Kidney epithelial cell (primary cell): ENCODE results near the gene TMEM108. TPM values are rescaled to one million over a fixed set of nuclear protein-coding genes. Genes with fewer than 3 reads are reported as not detected.

Source experiments
- DNase-seq: peaks from one replicate; pipeline ENCODE4 v3.0.0-alpha.2; 2010; ENCODE audit warnings: low read depth
- H3K27me3 ChIP-seq: 2 replicates; pipeline ENCODE4 v1.6.0; 2011; ENCODE audit warnings: low read length; ENCODE audit not compliant: control insufficient read depth, insufficient read depth
- H3K36me3 ChIP-seq: 2 replicates; pipeline ENCODE4 v1.5.1; 2011; ENCODE audit warnings: low read length; ENCODE audit not compliant: control insufficient read depth, insufficient read depth
- H3K4me3 ChIP-seq: 2 replicates; pipeline ENCODE4 v1.5.1; 2011; ENCODE audit warnings: low read depth, mild to moderate bottlenecking, control low read depth, low read length
- total RNA-seq: library from RNA; depleted of rRNA; stranded (reverse); fragments of >200 nt; gene quantifications from 2 replicates; pipeline ENCODE4 v1.2.3, GENCODE V29; 2015
- TF ChIP-seq, protein P1 (sequence below): IDR thresholded peaks from 2 replicates; pipeline ENCODE4 v1.5.1; 2011; ENCODE audit warnings: mild to moderate bottlenecking, moderate library complexity, low read length, control low read depth, inconsistent platforms; ENCODE audit not compliant: insufficient read depth, poor library complexity, severe bottlenecking

Gene TMEM108
- total RNA-seq, 1 donor from 2014 or later, result 4.4 TPM

DNA sequence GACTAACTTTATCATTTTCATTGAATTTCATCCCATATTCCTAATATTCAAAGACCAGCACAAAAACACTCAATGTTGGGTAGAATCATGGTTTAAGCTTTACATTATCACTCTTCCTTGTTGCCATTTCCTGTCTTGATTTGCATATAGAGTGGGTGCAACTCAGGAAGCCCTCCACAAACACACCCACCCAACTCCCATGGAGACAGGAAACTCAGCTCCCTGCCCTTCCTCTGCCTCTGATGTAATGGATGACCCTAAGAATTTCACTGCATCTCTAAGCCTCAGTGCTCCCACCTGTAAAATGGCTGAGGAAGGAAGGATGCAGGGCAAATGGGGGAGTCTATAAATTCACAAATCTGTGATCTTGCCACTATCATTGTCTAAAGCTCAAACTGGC, 263.5 kb downstream of the TMEM108 start:
- TF ChIP-seq, protein P1, sequence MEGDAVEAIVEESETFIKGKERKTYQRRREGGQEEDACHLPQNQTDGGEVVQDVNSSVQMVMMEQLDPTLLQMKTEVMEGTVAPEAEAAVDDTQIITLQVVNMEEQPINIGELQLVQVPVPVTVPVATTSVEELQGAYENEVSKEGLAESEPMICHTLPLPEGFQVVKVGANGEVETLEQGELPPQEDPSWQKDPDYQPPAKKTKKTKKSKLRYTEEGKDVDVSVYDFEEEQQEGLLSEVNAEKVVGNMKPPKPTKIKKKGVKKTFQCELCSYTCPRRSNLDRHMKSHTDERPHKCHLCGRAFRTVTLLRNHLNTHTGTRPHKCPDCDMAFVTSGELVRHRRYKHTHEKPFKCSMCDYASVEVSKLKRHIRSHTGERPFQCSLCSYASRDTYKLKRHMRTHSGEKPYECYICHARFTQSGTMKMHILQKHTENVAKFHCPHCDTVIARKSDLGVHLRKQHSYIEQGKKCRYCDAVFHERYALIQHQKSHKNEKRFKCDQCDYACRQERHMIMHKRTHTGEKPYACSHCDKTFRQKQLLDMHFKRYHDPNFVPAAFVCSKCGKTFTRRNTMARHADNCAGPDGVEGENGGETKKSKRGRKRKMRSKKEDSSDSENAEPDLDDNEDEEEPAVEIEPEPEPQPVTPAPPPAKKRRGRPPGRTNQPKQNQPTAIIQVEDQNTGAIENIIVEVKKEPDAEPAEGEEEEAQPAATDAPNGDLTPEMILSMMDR, result no peak
- no peak for DNase-seq
- Histone ChIP-seq H3K4me3 (no peak overlapping the region), H3K27me3 (no peaks in the 10 kb centered on the region), H3K36me3 (no peaks in the 10 kb centered on the region)

DNA sequence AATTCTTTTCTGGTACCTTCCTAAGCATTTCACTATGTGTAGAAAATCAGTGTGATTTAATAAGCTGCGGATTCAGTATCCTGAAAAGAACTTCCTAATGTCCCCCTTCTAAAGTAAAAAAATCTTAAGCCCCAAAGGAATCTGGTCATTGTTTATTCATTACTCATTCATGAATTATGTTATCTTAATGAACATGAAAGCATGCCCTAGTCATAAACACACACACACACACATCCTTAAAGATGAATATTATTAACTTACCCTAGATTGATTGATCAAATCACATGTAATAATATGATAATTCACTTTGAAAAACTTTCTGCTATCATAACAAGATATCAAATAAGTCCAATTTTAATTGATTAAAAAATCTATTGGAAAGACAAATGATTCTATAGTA, 265.2 kb downstream of the TMEM108 start:
- DNase-seq, result no peak

DNA sequence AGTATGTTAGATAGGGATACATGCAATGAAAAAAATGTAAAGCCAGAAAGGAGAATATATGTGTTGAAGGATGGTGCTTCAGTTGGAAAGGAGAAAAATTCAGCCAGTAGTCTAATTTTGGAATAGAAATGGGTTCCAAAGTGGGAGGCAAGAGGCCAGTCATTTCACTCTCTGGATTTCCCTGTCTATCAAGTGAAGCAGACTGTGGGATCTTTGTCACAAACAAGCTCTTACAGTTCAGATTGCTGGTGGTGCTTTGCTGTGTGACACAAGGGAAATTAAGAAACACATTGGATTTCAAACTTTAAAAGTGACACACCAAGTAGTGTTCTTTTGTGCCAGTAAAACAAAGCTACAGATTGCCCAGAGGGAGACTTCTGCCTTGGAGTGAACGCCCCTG, 279.7 kb downstream of the TMEM108 start:
- DNase-seq, result no peak
- TF ChIP-seq, protein P1, result no peak
- H3K36me3 ChIP-seq, result no peaks in the 10 kb centered on the region
- H3K4me3 ChIP-seq, result no peak overlapping the region
- H3K27me3 ChIP-seq, result no peaks in the 10 kb centered on the region

More for the DNA sequence above, 265.2 kb downstream of the TMEM108 start:
- H3K4me3 ChIP-seq, result no peak overlapping the region
- no peaks in the 10 kb centered on the region for H3K36me3 ChIP-seq
- TF ChIP-seq, protein P1, result no peak
- no peaks in the 10 kb centered on the region for H3K27me3 ChIP-seq

DNA sequence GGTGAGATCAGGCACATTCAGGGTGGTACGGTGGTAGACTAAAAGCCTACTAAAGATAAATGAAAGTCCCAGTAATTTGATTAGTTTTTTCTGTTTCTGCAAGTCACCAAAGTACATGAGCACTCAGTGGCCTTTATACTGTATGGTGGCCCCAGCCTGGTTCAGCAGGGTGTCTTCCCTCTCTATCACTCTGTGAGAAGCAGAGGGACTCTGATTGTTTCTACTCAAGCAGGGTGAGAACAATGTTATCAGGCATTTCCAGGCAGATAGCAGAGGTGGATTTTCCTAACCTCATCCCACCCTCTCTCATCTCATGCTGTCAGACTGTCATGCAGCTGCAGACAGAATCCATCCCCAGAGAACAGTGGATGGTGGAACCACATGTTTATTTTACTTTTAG, 290.2 kb downstream of the TMEM108 start:
- TF ChIP-seq, protein P1, result no peak

DNA sequence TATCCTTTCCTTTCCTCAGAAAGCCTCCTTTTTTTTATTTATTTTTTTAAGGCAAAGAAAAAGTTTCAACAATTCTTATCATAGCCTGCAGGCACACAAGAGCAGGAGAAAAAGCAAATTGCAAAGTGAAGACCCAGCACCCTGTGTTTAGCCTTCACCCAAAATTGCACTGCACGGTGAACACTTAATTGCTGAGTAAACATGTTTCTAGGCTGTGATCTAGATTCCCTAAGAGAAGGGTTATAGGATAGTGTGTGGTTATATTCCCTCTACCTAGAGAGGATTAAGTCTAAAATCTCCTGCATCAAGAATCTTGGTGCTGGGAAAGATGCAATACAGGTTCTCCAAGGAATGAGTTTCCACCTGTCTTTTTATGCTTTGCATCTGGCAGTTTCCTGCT, 291.4 kb downstream of the TMEM108 start:
- no peak for DNase-seq
- Histone ChIP-seq H3K36me3 (no peaks in the 10 kb centered on the region), H3K27me3 (no peaks in the 10 kb centered on the region), H3K4me3 (no peak overlapping the region)
- TF ChIP-seq, protein P1, result no peak

More for the DNA sequence above, 290.2 kb downstream of the TMEM108 start:
- H3K4me3 ChIP-seq, result no peak overlapping the region
- no peaks in the 10 kb centered on the region for H3K27me3 ChIP-seq
- DNase-seq, result no peak
- no peaks in the 10 kb centered on the region for H3K36me3 ChIP-seq

DNA sequence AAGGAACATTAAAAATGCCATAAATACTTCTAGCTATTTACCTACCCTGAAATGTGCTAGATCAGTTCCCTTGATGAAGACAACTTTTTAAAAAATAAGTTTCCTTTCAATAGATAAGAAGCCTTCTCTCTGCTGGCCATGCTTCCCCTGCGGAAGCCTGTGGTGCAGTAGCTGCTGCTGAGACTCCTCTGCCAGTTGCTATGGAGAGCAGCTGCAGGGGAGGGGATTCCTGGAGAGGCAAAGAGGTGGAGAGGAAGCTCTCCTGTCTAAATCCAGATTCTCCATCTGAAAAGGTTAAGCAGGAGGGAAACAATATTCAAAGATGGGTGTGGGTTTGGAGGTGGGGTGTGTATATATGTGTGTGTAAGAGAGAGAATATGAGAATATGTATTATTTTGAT, 291.9 kb downstream of the TMEM108 start:
- H3K36me3 ChIP-seq, result no peaks in the 10 kb centered on the region
- DNase-seq, result no peak
- no peak overlapping the region for H3K4me3 ChIP-seq
- no peaks in the 10 kb centered on the region for H3K27me3 ChIP-seq
- TF ChIP-seq, protein P1, result no peak
